HT-29 (cell line): ENCODE measurements around the gene CRLF1. TPM values are rescaled to one million over a fixed set of nuclear protein-coding genes. Genes with fewer than 3 reads are reported as not detected.
A peak's percentile ranks its signal among the peaks of the same experiment; 100 is the strongest.
"Not testable (repeated sequence)": the region's sequence is repeated elsewhere in the genome, so short reads cannot be mapped to it uniquely, and the experiment has no call there.

ENCODE experiments used
- DNase-seq: peaks from one replicate; pipeline ENCODE4 v3.0.0-alpha.2; 2015; ENCODE audit warnings: low spot score
- total RNA-seq: library from RNA; depleted of rRNA; stranded (reverse); fragments of >200 nt; shearing (Covaris generic); gene quantifications from 2 replicates; pipeline ENCODE4 v1.2.3, GENCODE V29; 2014

Gene CRLF1
- total RNA-seq, 1 experiment from 2014 or later = not detected

DNA sequence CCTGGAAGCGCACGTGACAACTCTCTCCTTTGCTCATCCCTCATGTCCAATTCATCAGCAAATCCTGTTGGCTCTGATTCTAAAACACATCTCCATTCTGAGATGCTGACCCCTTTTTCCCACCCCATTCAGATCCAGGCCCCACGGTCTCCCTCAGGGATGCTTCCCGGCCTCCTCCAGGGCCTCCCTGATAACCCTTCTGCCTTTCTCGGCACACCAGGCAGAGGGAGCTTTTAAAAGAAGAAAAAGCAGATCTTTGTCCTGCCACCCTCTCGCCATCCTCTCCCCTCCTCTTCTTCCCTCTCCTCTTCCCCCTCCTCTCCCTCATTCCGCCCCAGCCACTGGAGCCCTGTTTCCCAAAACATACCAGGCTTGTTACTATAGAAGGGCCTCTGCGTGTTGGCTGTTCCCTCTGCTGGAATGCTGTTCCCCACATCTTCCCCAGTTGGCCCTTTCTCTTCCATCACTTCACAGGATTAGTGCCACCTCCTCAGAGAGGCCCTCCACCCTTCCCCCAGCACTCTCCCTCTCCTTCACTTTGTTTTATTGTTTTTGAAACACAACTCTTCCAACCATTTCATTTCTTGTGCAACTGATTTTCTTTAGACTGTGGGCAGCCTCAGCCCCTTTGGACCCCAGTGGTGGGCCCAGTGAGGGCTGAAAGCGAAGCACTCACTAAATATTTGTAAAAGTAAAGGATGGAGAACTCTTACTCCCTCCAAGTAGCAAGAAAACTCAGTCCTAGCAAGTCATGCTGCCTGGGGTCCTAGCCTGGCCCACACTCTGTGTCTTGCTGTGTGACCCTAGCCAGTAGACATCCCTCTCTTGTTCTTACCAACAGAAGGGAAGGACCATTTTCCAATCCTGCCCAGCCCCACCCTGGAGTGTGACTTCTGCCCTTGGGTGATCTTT is 2.5 kb upstream of the CRLF1 start:
- no peak for DNase-seq

DNA sequence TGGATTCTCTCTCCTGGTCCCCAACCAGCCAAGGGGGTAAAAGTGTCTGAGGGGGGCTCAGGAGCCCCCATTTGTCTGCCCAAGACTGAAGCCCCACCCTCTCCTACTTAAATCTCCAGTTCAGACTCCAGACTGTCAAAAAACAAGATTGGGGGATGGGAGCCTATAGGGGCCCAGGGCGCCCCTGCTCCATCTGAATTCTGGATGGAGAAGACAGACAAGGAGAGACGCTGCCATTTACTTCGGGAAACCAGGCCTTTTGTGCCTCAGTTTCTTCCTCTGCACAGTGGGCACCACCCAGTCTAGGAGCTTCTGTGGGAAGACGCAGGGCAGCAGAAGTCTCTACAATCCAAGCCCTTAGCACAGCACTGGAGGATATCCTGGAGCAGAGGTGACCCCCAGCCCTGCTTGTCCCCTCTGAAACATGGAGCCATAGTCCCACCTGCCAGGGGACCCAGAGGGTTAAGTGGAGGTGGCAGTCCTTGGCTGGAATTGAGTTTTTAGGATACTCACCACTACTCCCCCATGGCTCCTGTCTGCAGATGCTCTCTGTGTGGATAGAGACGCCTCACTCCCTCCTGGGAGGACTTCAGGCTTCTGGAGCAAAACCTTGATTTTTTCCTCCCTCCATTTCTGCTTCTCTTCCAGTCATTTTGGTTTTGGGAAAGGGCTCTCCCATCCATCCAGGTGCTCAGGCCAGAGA is 1.7 kb upstream of the CRLF1 start:
- DNase-seq = no peak

DNA sequence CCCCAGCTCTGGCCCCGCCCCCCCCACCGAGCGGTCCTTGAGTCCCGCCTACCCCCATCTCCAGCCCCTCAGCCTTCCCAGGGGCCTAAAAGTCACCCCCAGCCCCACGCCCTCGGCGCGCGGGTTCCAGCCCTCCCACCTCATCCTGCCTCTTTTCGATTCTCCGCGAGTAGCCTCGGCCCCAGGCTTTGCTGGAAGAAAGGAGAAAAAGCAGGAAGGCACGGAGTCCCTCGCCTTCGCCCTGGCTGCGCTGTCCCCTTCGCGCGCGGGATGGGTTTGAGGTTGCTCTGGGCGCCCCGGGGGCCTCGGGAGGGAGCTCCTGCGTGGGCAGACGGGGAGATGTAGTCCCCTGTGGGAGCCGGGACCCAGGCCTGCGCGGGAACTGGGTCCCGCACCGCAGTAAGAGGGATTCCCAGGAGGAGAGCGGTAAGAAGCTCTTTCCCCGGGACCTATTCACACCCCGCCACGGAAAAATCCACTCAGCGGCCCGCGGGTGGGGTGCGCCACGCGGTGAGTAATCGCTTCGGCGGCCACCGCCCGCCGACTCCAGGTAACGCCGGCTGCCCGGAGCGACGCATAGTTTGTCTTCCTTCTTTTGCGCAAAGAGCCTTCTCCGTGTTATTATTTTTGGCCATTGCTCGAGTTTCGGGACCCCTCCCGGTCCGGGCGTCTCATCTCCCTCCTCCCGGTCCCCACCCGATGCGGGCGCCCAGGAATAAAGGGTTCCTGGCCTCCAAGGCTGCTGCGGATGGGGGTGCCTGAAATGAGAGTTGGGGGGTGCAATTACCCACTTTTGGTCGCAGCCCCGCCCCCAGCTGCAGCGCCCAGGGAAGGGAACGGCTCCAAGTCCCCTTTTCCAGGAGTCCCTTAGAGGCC is 865 bp upstream of the CRLF1 start:
- DNase-seq = no peak

GRCh38 chr19:18605546-18606280 is 886 bp downstream of the CRLF1 start:
- DNase-seq = no peak

GRCh38 chr19:18605196-18605545 is 1.4 kb downstream of the CRLF1 start:
- DNase-seq = no peak

DNA sequence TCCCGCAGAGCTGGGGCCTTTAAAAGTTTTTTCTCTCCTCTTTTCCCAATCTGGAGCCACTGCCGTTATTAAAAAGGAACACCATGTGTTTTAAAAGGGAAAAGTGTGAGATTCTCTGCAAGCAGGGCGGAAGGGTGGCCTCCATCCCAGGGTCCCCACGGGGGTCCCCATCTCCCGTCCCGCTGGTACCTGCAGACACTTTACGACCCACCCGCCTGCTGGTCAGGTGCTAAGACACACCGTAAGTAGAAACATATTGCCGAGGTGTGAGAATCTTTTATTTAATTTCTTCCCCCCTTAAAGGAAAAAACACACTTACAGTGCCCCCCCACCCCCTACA is 1.8 kb downstream of the CRLF1 start:
- no peak for DNase-seq

DNA sequence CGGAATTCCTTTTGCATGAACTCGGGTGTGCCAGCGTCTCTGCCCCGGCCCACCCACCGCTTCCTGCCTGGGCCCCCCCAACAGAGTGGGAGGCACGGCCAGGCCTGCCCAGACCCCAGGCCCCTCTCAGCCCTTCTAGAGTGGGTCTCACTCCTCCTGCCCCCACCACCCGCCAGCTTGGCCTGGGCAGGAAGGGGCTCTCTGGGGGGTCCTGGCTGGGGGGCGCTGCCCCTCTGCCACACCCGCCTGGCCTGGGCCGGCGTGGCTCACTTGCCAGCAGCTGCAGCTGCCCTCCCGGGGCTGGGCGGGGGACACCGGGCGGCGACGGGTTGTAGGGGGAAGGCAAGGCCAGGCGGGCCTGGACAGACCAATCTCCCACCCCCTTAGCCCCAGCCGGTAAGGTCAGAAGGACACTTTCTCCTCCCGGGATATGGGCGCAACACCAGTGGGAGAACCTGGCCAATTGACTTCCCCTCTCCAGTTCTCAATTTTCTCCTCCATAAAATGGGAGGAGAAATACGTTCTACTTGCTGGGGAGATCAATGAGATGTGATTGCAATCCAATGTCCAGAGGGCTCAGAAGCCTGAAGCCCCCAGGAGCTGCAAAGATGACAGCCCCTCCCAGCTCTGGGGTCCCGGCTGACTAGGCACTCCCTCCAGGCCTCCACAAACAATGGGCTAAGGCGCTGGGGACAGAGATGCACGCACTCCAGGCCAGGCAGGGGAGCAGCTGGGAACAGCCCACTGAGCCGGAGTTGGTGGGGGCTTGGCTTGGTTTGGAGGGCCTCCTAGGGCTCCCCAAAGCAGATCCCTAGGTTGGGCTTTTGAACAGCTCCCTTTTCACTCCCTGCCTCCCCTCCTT is 2.4 kb downstream of the CRLF1 start:
- no peak for DNase-seq

- DNase-seq = no peak
Observed at GRCh38 chr19:18603255-18603957, 3.2 kb downstream of the CRLF1 start.

GRCh38 chr19:18601875-18602274 is 4.7 kb downstream of the CRLF1 start:
- DNase-seq = no peak

DNA sequence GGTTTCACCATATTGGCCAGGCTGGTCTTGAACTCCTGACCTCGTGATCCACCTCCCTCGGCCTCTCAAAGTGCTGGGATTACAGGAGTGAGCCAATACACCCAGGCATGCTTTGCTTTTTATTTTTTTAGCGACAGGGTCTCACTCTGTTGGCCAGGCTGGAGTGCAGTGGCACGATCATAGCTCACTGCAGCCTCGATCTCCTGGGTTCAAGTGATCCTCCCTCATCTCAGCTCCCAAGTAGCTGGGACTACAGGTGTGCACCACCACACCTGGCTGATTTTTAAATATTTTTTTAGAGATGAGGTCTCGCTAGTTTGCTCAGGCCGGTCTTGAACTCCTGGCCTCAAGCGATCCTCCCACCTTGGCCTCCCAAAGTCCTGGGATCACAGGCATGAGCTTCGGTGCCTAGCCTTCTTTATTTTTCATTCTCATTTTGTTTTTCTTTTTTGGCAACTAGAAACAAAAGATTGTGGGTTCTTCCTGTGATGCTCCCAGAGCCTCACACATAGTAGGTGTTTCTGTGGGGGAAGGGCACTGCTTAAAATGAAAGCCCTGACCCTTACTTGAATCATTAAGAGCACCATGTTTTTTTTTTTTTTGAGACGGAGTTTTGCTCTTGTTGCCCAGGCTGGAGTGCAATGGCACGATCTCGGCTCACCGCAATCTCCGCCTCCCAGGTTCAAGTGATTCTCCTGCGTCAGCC is 5.8 kb downstream of the CRLF1 start:
- not testable (repeated sequence) for DNase-seq

- DNase-seq = no peak
Observed at GRCh38 chr19:18599485-18599884, 7.1 kb downstream of the CRLF1 start.

GRCh38 chr19:18597809-18598660 is 8.6 kb downstream of the CRLF1 start:
- DNase-seq = no peak

GRCh38 chr19:18596752-18597157 is 9.8 kb downstream of the CRLF1 start:
- peak; percentile 48 for DNase-seq

DNA sequence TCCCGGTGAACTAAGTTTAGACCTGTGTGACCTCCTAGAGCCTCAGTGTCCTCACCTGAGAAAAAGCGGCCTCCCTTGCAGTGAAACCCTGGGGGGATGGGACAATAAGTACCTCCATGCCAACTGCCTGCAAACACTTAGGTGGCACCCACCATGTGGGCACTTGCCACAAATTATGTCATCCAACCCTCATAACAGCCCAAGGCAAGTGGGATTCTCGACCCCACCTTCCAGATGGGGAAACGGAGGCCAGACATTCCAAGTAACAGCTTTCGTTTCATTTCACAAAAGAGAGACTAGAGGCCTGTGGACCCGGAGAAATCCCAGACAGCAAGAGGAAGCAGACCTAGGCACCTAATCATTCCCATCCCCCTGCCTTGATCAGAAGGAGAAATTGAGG is 11.1 kb downstream of the CRLF1 start:
- no peak for DNase-seq

DNA sequence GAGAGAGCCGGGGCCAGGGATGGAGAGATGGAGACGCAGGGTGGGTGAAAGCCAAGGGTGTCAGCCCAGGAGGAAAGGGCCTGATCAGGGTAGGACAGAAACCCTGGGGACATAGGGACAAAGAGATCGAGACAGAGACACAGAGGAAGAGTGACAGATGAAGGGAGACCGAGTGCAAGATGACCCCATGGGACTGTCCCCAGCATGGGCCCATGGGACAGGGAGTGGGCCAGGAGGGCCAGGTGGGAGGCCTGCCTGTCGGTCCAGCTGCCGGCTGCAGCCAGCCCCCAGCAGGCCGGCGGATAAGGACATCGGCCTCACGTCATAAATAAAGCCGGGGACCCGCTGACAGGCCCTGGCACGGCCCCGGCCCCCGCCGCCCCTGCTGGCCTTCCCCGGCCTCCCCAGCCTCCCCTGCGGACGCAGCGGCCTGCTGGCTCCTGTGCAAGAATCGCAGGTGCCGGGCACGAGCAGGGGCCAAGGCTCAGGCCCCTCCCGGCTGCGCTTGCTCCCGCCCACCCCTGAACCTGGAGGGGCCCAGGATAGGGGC is 11.7 kb downstream of the CRLF1 start:
- no peak for DNase-seq

GRCh38 chr19:18594096-18594823 is 12.3 kb downstream of the CRLF1 start:
- DNase-seq = peak; percentile 70
